Liver (tissue), 9 donors: ENCODE data around the gene PITPNM1. TPM values are rescaled to one million over a fixed set of nuclear protein-coding genes. Genes with fewer than 3 reads are reported as not detected.

Experiments used
- DNase-seq: peaks from one replicate; pipeline ENCODE4 v3.0.0-alpha.2; 2017; ENCODE audit warnings: low spot score
- H3K27ac ChIP-seq, 2 donors: one replicate each; pipeline ENCODE4 v1.7.0; 2013; ENCODE audit warnings: inconsistent platforms in 2 of 2, low read length in 2 of 2, control low read depth in 1 of 2, low read depth in 1 of 2, mild to moderate bottlenecking in 1 of 2
- H3K27me3 ChIP-seq, 4 donors: one replicate each; pipeline versions ENCODE4 v1.6.1 to v1.7.0; 2013; ENCODE audit warnings: low read length in 3 of 4, inconsistent platforms in 1 of 4, mild to moderate bottlenecking in 1 of 4, moderate library complexity in 1 of 4; ENCODE audit not compliant: control insufficient read depth in 4 of 4, insufficient read depth in 4 of 4
- H3K36me3 ChIP-seq, 4 donors: one replicate each; pipeline versions ENCODE4 v1.6.1 to v1.7.0; 2013; ENCODE audit warnings: low read length in 3 of 4, mild to moderate bottlenecking in 3 of 4, low read depth in 1 of 4, moderate library complexity in 1 of 4; ENCODE audit not compliant: control insufficient read depth in 4 of 4, insufficient read depth in 3 of 4
- H3K4me1 ChIP-seq, 4 donors: one replicate each; pipeline versions ENCODE4 v1.6.1 to v1.7.0; 2013; ENCODE audit warnings: low read length in 3 of 4, mild to moderate bottlenecking in 3 of 4, moderate library complexity in 1 of 4; ENCODE audit not compliant: control insufficient read depth in 4 of 4, insufficient read depth in 4 of 4
- H3K4me3 ChIP-seq, 3 donors: one replicate each; pipeline versions ENCODE4 v1.6.1 to v1.7.0; 2013; ENCODE audit warnings: low read length in 3 of 3, control low read depth in 1 of 3, low read depth in 1 of 3, mild to moderate bottlenecking in 1 of 3
- H3K9ac ChIP-seq, 2 donors: one replicate each; pipeline ENCODE4 v1.7.0; 2013; ENCODE audit warnings: low read length in 2 of 2, mild to moderate bottlenecking in 2 of 2, moderate library complexity in 2 of 2, control low read depth in 1 of 2, low read depth in 1 of 2
- H3K9me3 ChIP-seq, 4 donors: one replicate each; pipeline versions ENCODE4 v1.6.1 to v1.7.0; 2013; ENCODE audit warnings: low read length in 3 of 4; ENCODE audit not compliant: control insufficient read depth in 4 of 4
- EGR1 ChIP-seq, 2 donors: IDR thresholded peaks; 2 replicates each; pipeline ENCODE4 v1.6.1; 2016 to 2018; ENCODE audit warnings: antibody characterized with exemption in 2 of 2, low read depth in 2 of 2
- FOXA1 ChIP-seq: IDR thresholded peaks from 2 replicates; pipeline ENCODE4 v1.6.1; 2016; ENCODE audit warnings: antibody characterized with exemption
- FOXA2 ChIP-seq: IDR thresholded peaks from 2 replicates; pipeline ENCODE4 v1.6.1; 2016; ENCODE audit warnings: antibody characterized with exemption
- HNF4A ChIP-seq, 2 donors: conservative IDR thresholded peaks; 2 replicates each; pipeline ENCODE4 v1.6.1; 2016; ENCODE audit warnings: antibody characterized with exemption in 2 of 2, mild to moderate bottlenecking in 2 of 2
- HNF4G ChIP-seq: IDR thresholded peaks from 2 replicates; pipeline ENCODE4 v1.6.1; 2016; ENCODE audit warnings: antibody characterized with exemption
- JUND ChIP-seq, 2 donors: IDR thresholded peaks; 2 replicates each; pipeline ENCODE4 v1.6.1; 2016; ENCODE audit warnings: antibody characterized with exemption in 2 of 2
- NR2F2 ChIP-seq: IDR thresholded peaks from 2 replicates; pipeline ENCODE4 v1.6.1; 2016; ENCODE audit warnings: antibody characterized with exemption
- RAD21 ChIP-seq, 2 donors: IDR thresholded peaks; 2 replicates each; pipeline ENCODE4 v1.6.1; 2016; ENCODE audit warnings: antibody characterized with exemption in 2 of 2, mild to moderate bottlenecking in 2 of 2
- RXRA ChIP-seq, 2 donors: IDR thresholded peaks; 2 replicates each; pipeline ENCODE4 v1.6.1; 2017 to 2018; ENCODE audit warnings: antibody characterized with exemption in 2 of 2, mild to moderate bottlenecking in 1 of 2
- SP1 ChIP-seq: IDR thresholded peaks from 2 replicates; pipeline ENCODE4 v1.6.1; 2018; ENCODE audit warnings: antibody characterized with exemption, mild to moderate bottlenecking
- YY1 ChIP-seq: IDR thresholded peaks from 2 replicates; pipeline ENCODE4 v1.6.1; 2016; ENCODE audit warnings: antibody characterized with exemption, mild to moderate bottlenecking
- WGBS: extraction: QIAGEN DNeasy Blood & Tissue Kit; methylation state at CpG from one replicate; pipeline ENCODE4 v1.1.7; 2013; 5-methylcytosine and 5-hydroxymethylcytosine counted together
- polyA plus RNA-seq, 2 donors: library from polyadenylated mRNA; stranded (reverse) in 1 of 2; unstranded in 1 of 2; fragments of 200-250 nt in 1 of 2; fragments of >200 nt in 1 of 2; fragmentation: Nextera tagmentation in 1 of 2; extraction: Ambion mirVana in 1 of 2; gene quantifications; one replicate each; pipeline versions ENCODE4 v1.2.1 to v1.2.3, GENCODE V29; 2013 to 2015
- total RNA-seq, 2 donors: library from RNA; depleted of rRNA; stranded (reverse); fragments of >200 nt; gene quantifications; one replicate each; pipeline ENCODE4 v1.2.3, GENCODE V29; 2014
- TF ChIP-seq, protein P1 (sequence below): IDR thresholded peaks from 2 replicates; pipeline ENCODE4 v1.6.1; 2016; ENCODE audit warnings: antibody characterized with exemption, mild to moderate bottlenecking
- TF ChIP-seq, protein P2 (sequence below): IDR thresholded peaks from 2 replicates; pipeline ENCODE4 v1.6.1; 2016; ENCODE audit warnings: antibody characterized with exemption
- TF ChIP-seq, protein P3 (sequence below): IDR thresholded peaks from 2 replicates; pipeline ENCODE4 v1.6.1; 2016; ENCODE audit warnings: antibody characterized with exemption
- TF ChIP-seq, protein P4 (sequence below): fragments of 150-350 bp; IDR thresholded peaks from 2 replicates; pipeline ENCODE4 v1.5.1; 2017; ENCODE audit warnings: improper control_type of control experiment, low read depth, low read length; ENCODE audit not compliant: missing input control
- donor health status: healthy.
- donor health status: healthy.
- donor health status: healthy.
- donor health status: healthy.
- donor health status: healthy.

The PITPNM1 gene
- total and polyA plus RNA-seq, 4 donors: 1.3 to 9.3 (median 5.1) TPM

DNA sequence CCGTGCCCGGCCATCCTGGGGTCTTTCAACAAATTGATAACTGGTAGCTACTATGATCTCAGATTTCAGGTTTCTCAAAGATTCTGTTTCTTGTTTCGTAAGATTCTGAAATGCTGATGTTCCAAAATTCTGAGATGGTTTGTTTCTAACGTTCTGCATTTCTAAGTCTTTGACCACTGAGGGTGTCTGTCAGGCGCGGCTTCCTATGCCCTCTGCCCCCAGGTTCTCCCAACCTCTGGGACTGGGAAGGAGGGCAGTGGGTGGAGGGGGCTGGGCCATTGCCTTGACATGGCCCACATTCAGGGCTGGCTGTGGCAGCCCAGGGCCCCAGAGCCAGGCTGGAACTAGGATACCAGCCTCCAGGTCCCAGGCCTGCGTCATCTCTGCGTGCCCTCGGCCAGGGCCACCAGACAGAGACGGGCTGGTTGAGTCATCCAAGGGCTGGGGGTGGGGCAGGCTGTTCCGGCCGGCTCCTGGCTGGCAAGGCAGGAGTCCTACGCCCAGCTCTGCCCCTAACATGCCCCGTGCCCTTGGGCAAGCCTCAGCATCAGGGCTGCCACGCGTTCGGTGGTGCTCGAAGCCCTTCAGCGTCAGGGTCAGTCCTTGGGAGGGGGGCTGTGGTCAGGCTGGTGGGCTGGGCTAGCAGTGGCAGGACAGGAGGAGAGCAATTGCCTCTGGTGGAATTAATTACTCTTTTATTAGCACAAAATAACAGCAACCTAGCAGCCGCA, 41.3 kb downstream of the PITPNM1 start:
- H3K27me3 ChIP-seq: no peaks in the 10 kb centered on the region

DNA sequence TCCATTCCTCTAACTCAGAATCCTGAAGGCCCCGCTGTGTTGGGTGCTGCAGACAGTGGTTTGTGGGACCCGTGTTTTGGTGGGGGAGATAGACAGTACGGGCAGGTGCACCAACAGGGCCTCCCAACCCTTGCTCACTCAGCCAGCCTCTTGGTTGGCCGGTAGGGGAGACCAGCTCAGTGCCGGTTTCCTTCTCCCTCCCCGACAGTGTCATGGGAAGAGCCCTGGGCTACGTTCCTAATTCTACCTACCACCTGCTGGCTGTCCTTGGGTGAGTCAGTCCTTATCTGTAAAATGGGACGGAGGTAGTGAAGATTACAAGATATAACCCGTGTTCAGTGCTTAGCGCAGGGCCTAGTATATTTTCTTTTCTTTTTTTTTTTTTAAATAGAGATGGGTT, 42.0 kb downstream of the PITPNM1 start:
- no peaks in the 10 kb centered on the region for H3K9me3 ChIP-seq
- 97% methylated on average over 10 of the region's 10 CpGs for WGBS
- DNase-seq: no peak
- H3K27me3 ChIP-seq: no peaks in the 10 kb centered on the region
- no peak overlapping the region for H3K4me3 ChIP-seq
- no peak overlapping the region for H3K9ac ChIP-seq
- no peaks in the 10 kb centered on the region for H3K36me3 ChIP-seq
- peaks cover 15 to 35% (median 28%) of the 10 kb centered on the region in 4 donors for H3K4me1 ChIP-seq
- no peak for TF ChIP-seq RXRA (IDR thresholded peaks at IDR 0.05)
- TF ChIP-seq HNF4G: no peak
- TF ChIP-seq HNF4A (conservative IDR thresholded peaks at IDR 0.05): no peak
- no peak for TF ChIP-seq NR2F2
- TF ChIP-seq, protein P1, sequence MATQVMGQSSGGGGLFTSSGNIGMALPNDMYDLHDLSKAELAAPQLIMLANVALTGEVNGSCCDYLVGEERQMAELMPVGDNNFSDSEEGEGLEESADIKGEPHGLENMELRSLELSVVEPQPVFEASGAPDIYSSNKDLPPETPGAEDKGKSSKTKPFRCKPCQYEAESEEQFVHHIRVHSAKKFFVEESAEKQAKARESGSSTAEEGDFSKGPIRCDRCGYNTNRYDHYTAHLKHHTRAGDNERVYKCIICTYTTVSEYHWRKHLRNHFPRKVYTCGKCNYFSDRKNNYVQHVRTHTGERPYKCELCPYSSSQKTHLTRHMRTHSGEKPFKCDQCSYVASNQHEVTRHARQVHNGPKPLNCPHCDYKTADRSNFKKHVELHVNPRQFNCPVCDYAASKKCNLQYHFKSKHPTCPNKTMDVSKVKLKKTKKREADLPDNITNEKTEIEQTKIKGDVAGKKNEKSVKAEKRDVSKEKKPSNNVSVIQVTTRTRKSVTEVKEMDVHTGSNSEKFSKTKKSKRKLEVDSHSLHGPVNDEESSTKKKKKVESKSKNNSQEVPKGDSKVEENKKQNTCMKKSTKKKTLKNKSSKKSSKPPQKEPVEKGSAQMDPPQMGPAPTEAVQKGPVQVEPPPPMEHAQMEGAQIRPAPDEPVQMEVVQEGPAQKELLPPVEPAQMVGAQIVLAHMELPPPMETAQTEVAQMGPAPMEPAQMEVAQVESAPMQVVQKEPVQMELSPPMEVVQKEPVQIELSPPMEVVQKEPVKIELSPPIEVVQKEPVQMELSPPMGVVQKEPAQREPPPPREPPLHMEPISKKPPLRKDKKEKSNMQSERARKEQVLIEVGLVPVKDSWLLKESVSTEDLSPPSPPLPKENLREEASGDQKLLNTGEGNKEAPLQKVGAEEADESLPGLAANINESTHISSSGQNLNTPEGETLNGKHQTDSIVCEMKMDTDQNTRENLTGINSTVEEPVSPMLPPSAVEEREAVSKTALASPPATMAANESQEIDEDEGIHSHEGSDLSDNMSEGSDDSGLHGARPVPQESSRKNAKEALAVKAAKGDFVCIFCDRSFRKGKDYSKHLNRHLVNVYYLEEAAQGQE: no peak
- TF ChIP-seq, protein P2, sequence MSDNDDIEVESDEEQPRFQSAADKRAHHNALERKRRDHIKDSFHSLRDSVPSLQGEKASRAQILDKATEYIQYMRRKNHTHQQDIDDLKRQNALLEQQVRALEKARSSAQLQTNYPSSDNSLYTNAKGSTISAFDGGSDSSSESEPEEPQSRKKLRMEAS: no peak
- TF ChIP-seq JUND (IDR thresholded peaks at IDR 0.05): no peak
- H3K27ac ChIP-seq: no peak overlapping the region

More for the DNA sequence above, 41.3 kb downstream of the PITPNM1 start:
- H3K4me1 ChIP-seq: peaks cover 19 to 40% (median 30%) of the 10 kb centered on the region in 4 donors
- 69% methylated on average over 20 of the region's 20 CpGs for WGBS
- H3K9me3 ChIP-seq: no peaks in the 10 kb centered on the region
- H3K27ac ChIP-seq: peak overlapping the region; percentile 73 to 95
- peak overlapping the region in 2 of 3 donors; percentile 26 to 82 for H3K4me3 ChIP-seq
- TF ChIP-seq JUND (IDR thresholded peaks at IDR 0.05) (peak in 1 of 2 donors; percentile 78), FOXA1 (no peak)
- no peaks in the 10 kb centered on the region for H3K36me3 ChIP-seq
- no peak overlapping the region for H3K9ac ChIP-seq
- DNase-seq: no peak

DNA sequence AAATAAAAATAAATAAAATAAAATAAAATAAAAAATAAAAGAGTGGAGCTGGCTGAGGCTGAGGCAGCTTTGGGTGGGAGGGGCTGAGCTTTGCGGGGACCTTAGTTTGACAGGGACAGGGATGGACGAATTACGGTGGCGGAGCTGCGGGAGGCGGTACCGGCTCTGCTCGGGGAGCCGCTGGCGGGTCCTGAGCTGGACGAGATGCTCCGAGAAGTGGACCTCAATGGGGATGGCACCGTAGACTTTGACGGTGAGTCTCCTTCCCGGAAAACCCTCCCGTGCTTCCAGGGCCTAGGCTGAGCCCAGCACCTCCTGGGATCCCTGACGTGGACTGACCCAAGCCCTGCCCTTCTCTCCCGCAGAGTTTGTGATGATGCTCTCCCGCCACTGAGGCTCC, 46.9 kb downstream of the PITPNM1 start:
- Histone ChIP-seq H3K9ac (no peak overlapping the region), H3K4me1 (no peaks in the 10 kb centered on the region), H3K4me3 (no peak overlapping the region), H3K36me3 (no peaks in the 10 kb centered on the region), H3K27me3 (no peaks in the 10 kb centered on the region), H3K27ac (no peak overlapping the region), H3K9me3 (no peaks in the 10 kb centered on the region)
- DNase-seq: no peak
- WGBS: 92% methylated on average over 19 of the region's 19 CpGs
- TF ChIP-seq, protein P3, sequence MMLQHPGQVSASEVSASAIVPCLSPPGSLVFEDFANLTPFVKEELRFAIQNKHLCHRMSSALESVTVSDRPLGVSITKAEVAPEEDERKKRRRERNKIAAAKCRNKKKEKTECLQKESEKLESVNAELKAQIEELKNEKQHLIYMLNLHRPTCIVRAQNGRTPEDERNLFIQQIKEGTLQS: no peak
- TF ChIP-seq, protein P1: no peak
- TF ChIP-seq FOXA2 (no peak), YY1 (no peak), HNF4G (no peak), JUND (IDR thresholded peaks at IDR 0.05) (no peak), FOXA1 (no peak), HNF4A (conservative IDR thresholded peaks at IDR 0.05) (no peak), EGR1 (IDR thresholded peaks at IDR 0.05; ENCODE audit: low read depth in 2 of 2) (no peak), SP1 (no peak), RAD21 (IDR thresholded peaks at IDR 0.05) (no peak)
- TF ChIP-seq, protein P4, sequence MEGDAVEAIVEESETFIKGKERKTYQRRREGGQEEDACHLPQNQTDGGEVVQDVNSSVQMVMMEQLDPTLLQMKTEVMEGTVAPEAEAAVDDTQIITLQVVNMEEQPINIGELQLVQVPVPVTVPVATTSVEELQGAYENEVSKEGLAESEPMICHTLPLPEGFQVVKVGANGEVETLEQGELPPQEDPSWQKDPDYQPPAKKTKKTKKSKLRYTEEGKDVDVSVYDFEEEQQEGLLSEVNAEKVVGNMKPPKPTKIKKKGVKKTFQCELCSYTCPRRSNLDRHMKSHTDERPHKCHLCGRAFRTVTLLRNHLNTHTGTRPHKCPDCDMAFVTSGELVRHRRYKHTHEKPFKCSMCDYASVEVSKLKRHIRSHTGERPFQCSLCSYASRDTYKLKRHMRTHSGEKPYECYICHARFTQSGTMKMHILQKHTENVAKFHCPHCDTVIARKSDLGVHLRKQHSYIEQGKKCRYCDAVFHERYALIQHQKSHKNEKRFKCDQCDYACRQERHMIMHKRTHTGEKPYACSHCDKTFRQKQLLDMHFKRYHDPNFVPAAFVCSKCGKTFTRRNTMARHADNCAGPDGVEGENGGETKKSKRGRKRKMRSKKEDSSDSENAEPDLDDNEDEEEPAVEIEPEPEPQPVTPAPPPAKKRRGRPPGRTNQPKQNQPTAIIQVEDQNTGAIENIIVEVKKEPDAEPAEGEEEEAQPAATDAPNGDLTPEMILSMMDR: no peak
- TF ChIP-seq, protein P2: no peak
